ENCODE measurements around the gene S100A7A.

The S100A7A gene

DNA sequence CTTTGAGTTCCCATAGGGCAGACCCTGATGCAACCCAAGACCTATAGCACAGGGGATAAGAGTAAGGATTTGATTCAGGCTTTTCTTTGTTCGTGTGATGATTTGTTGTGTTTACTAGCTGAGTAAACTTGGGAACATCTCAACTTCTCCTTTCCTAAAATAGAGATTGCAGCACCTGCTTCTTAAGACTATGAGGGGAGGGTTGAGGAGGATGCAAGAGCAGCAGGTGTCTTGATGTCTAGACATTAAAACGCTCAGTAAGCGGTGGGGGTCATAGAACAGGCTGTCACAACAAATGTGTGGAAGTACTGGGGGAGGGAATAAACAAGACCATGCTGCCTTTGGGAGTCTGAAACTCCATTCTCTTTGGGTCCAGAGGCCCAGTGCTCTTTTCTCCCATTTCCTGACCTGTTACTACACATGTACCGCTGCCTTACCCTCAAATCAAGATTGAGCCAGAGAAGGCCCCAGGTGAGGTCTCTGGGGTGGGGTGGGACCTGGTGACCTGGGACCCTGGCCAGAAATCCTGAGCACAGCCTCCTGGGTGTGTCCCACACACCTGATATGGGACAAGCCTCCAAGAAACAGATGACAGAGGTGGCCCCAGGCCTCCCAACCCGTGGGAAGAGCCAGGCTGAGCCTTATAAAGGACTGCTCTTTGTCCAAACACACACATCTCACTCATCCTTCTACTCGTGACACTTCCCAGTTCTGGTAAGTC is at the start of gene S100A7A:
Gene S100A7A, plus strand, starts transcription at position 671 of the 721 bp plus-strand sequence. CDS start 1,563 bp downstream, outside the sequence.
- in situ Hi-C loops (cut with HindIII; ENCODE audit: low sequenced_read_pairs): no loop called here

DNA sequence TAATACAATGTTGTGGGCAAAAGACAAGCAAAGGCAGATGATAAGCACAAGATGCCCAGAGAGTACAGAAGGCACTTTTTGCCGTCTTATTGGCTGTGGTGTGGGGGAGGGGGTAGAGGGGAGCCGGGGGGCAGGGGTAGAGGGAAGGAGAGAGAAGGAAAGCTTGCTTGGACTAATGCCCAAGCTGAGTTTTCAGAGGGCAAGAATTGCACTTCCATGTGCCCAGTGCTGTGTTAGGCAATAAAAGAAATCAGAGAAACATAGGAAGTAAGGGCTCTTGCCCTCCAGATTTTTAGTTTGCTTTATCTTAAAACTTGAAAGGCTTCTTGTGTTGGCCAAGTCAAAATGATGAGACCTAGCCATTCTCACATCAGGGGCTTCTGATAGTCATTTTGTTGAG is 49.2 kb upstream of the S100A7A start:
- in situ Hi-C loops (cut with HindIII; ENCODE audit: low sequenced_read_pairs): loop anchor here (25.0 kb wide), 1 partner anchor 395 kb away; no protein-coding TSS in a partner anchor

DNA sequence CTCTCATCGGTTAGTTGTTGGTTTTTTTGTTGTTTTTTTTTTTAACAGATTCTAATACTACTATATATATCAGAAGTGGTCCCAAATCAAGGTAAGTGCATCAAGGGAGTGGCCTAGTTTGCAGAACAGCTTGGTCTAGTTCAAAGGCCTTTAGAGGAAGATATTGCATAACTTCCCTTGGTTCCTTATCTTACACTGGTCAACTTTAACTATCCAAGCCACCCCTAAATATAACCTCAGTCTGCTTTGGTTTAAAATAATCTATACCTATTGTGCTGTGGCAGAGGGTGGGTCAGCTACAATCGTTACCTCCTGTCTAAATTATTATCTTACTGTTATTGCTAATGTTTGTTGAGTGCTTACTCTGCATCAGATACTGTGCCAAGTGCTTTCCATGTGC is 47.8 kb upstream of the S100A7A start:
- in situ Hi-C loops (cut with HindIII; ENCODE audit: low sequenced_read_pairs): loop anchor here (25.0 kb wide), 1 partner anchor 394 kb away; no protein-coding TSS in a partner anchor

DNA sequence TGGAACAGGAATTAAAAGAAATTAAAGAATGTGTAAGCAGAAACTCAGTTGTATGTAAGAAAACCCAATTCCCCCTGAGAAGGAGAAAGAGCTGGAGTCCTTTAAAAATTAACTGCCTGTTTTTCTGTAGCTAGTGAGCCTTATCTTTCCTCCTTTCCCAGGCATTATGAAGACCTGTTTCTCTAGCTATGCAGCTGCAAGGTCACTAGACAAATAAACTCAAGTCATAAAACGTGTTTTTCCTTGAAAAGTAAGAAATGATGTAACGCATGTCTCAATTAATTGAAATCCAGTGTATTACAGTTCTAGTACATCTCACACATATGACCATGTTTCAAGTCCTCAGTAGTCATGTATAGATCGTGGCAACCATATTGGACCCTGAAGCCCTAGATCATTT is 46.2 kb upstream of the S100A7A start:
- in situ Hi-C loops (cut with HindIII; ENCODE audit: low sequenced_read_pairs): loop anchor here (25.0 kb wide), 1 partner anchor 392 kb away; no protein-coding TSS in a partner anchor

DNA sequence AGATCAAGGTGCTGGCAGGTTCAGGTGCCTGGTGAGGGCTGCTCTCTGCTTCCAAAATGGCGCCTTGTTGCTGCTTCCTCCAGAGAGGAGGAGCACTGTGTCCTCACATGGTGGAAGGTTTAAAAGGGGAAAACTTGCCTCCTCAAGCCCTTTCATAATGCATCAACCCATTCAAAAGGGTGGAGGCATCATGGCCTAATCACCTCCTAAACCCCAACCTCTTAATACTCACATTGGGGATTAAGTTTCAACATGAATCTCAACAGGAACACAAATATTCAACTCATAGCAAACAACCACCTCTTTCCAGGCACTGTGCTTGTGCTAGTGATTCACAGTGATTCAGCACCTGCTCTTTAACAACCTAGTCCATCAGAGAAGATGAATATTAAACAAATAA is 45.1 kb upstream of the S100A7A start:
- in situ Hi-C loops (cut with HindIII; ENCODE audit: low sequenced_read_pairs): loop anchor here (25.0 kb wide), 1 partner anchor 391 kb away; no protein-coding TSS in a partner anchor

DNA sequence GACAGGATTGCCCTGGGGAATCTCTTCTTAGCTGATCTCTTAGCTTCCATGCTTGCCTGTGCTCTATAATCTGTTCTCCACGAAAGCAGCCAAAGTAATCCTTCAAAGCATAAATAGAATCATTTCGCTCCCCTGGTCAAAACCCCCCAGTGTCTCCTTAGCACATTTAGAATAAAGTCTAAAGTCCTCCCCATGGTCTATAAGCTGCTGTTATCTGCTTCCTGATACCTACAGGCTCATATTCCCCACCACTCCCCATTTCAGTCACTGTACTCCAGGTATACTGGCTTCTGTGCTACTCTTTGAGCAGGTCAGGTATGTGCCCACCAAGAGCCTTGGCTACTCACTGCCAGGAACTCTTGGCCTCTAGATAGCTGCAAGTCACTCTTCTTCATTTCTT is 43.7 kb upstream of the S100A7A start:
- in situ Hi-C loops (cut with HindIII; ENCODE audit: low sequenced_read_pairs): loop anchor here (25.0 kb wide), 1 partner anchor 390 kb away; no protein-coding TSS in a partner anchor

DNA sequence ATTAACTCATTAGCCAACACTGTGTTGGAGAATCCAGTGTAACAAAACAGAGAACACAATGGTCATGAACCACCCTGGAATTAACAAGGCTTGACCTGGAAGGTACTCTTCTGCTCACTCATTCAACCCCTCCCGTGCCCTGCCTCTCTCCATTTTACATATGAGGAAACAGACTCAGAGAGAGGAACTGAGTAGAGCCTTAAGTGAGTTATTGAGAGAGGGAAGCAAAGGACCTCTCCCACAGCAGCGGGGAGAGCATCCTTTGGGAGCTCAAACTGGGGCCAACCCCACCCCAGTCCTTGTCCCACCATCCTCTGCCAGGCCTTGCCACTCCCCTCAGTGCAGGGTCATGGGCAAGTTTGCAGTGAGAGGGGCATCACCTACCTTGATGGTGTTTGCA is 42.2 kb upstream of the S100A7A start:
- in situ Hi-C loops (cut with HindIII; ENCODE audit: low sequenced_read_pairs): loop anchor here (25.0 kb wide), 1 partner anchor 388 kb away; no protein-coding TSS in a partner anchor

DNA sequence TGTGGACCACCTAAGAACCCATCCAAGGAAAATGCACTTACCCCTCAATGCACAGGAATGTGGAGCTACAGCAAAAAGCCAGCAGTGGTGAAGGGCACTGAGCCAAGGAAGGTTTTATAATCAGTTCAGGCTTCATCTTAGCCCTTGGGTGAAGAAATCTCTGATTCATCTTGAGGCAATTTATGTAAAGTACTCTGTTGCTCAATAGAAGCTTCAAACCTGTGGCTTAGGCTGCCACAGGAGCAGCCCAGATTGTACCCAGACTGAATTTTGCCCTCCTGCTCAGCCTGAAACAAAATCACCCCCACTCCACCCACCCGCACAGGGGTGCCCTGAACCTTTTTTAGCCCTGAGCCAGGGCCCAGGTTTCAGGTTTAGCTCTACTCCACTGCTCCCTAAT is 40.8 kb upstream of the S100A7A start, which contains the start of gene S100A12:
Gene S100A12, minus strand, starts transcription at position 111 of the 400 bp plus-strand sequence. CDS start 1,029 bp downstream, outside the sequence.
- in situ Hi-C loops (cut with HindIII; ENCODE audit: low sequenced_read_pairs): loop anchor here (5.0 kb wide), 1 partner anchor 92 kb away; no protein-coding TSS in a partner anchor

DNA sequence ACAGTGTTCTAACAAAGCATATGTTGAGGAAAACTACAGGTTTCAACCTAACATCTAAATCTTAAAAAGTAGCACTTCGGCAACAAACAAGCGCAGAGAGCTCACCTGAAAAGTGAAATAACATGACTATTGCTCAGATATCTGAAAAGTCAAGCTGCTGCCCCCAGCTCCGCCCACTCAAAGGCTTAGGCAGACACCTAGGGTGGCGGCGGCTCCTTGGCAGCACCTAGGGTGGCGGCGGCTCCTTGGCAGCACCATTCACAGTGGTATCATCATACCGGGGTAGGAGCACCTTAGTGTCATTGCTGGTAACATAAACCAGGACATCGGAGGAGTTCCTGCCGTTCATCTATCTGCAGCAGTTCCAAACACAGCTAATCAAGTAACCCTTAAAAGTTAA is 36.7 kb upstream of the S100A7A start:
- in situ Hi-C loops (cut with HindIII; ENCODE audit: low sequenced_read_pairs): loop anchor here (5.0 kb wide), 1 partner anchor 88 kb away; no protein-coding TSS in a partner anchor

DNA sequence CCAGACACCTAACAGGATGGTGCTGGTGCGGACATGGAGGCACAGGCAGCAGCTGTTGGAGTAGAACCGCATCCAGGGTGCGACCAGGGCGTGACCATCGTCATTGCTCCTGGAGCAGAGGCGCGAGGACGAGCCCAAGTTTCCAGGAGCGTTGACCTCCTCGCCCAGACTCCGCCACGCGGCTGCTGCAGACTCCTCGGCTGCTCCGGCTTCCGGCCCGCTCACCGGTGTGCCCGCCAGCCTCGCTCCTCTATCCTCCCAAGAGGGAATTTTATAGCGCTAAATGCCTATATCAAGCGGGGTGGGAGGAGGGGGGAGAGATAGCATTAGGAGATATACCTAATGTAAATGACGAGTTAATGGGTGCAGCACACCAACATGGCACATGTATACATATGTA is 35.6 kb upstream of the S100A7A start:
- in situ Hi-C loops (cut with HindIII; ENCODE audit: low sequenced_read_pairs): no loop called here

DNA sequence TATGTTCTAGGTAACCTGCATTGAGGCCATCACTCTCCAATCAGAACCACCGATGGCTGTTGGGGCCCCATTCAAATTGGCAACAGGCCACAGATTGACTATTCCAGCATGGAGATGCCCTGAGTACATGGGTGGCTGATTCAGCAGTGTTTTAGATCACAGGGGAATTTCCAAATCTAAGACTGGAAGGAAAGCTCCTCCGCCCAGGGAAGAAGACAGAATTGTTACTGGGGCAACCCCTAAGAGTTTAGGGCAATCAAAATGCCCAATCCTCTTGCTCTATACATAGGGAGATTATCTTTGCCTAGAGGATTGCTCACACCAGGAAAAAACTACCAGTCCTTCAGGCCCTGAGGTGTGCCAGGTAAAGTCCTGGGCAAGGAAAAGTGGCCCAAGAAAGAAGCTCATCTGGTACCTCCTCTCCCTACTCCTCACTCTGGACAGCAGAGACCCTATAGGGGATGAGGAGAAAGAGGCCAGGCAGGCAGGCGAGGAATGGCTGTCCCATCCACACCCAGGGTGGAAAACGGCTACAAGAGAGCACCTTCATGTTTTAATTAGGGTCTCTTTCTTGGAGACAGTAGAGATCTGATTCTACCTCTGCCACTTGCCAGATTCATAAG is 31.3 kb upstream of the S100A7A start:
- in situ Hi-C loops (cut with HindIII; ENCODE audit: low sequenced_read_pairs): no loop called here

DNA sequence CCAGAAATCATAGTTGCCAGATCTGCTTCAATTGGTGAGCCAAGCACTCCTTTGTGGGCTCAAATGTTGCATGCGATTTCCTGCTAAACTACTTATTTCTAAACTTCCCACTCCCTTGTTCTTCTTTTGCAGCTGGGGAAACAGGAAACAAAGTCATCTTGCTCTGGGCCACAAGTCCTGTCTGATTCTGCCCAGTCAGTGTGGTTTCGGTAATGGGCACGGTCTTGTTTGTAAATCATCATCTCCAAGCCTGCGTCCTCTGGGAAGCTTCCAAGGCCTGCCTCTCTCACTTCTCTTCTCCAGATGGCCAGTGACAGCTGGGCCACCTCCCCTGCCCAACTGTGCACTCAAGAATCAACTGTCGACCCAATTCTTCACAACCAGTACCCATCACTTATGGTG is 29.8 kb upstream of the S100A7A start:
- in situ Hi-C loops (cut with HindIII; ENCODE audit: low sequenced_read_pairs): no loop called here

DNA sequence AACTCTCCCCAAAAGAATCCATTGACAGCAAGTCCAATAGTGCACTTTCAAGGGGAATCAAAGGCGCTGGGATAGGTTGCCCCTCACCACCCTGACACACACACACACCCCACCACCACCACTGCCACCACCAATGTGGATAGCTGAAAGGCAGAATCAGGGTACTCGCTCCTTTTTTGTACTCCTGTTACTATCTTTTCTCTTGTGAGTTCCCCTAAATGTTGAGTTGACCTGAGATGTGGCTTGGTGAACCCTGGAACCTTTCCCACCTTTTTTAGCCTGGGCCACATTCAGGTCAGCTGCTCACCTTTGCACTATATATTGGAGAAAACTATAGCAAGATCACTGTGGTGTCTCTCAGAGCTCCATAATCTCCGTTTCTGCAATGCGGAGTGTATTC is 29.3 kb upstream of the S100A7A start:
- in situ Hi-C loops (cut with HindIII; ENCODE audit: low sequenced_read_pairs): no loop called here

DNA sequence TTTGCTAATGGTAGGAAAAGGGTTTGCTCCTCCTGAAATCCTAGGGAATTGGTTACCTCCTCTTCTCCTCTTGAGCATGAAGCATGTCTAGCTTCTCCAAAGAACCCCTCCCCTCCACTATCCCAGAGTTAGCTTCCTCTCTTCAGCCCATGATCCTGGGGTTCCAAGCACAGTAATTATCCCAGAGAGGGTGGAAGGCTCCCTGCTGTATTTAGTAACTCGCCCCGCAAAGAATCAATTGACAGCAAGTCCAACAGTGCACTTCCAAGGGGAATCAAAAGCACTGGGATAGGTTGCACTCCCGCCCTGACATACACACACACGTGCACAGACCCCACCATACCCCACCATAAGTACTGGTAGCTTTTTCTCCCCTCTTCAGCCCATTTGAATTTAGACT is 28.5 kb upstream of the S100A7A start:
- in situ Hi-C loops (cut with HindIII; ENCODE audit: low sequenced_read_pairs): no loop called here

DNA sequence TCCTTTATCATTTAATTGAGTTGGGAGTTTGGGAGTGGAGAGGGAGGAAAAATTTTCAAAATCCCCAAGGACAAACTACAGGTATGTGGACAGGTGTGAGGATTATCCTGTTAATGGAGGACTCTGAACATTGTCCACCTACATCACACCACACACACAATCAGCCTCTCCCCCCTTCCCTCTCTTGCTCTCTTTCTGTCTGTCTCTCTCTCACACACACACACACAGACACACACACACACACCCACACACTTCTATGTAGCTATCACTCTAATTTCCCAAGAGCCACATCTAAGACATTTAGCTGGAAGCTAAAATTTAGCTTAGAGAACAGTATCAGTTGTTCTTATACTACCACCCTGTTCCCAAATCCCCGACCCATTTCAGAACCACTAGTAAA is 26.9 kb upstream of the S100A7A start:
- in situ Hi-C loops (cut with HindIII; ENCODE audit: low sequenced_read_pairs): no loop called here

DNA sequence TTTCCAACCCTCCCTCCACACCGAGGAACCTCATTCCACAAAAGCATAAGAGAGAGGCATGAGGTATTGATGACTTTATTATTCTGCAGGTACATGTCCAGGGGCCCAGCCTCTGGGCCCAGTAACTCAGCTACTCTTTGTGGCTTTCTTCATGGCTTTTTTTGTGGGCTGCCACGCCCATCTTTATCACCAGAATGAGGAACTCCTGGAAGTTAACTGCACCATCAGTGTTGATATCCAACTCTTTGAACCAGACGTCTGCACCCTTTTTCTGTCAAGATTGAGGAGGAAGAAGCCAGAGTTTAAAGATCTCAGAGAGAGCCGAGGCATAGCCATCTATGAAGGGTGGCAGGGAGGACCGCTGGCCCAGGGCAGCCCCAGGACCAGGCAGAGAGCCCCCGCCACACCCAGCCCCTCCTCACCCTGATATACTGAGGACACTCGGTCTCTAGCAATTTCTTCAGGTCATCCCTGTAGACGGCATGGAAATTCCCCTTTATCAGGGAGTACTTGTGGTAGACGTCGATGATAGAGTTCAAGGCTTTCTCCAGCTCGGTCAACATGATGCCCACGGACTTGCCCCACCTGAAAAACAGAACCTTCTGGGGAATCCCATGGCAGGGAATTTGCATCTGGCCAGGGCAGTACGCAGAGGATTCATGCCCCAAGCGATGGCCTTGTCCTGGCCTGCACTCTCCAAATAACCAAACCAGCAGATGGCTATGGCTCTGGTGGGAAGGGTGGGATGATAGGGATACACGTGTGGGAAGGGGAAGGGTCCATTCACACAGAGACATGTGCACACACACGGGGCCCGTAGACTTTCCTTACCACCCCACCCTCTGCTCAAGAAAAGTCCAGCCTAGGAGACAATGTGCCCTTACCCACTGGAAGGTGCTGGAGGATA is 26.1 kb upstream of the S100A7A start:
- in situ Hi-C loops (cut with HindIII; ENCODE audit: low sequenced_read_pairs): no loop called here

DNA sequence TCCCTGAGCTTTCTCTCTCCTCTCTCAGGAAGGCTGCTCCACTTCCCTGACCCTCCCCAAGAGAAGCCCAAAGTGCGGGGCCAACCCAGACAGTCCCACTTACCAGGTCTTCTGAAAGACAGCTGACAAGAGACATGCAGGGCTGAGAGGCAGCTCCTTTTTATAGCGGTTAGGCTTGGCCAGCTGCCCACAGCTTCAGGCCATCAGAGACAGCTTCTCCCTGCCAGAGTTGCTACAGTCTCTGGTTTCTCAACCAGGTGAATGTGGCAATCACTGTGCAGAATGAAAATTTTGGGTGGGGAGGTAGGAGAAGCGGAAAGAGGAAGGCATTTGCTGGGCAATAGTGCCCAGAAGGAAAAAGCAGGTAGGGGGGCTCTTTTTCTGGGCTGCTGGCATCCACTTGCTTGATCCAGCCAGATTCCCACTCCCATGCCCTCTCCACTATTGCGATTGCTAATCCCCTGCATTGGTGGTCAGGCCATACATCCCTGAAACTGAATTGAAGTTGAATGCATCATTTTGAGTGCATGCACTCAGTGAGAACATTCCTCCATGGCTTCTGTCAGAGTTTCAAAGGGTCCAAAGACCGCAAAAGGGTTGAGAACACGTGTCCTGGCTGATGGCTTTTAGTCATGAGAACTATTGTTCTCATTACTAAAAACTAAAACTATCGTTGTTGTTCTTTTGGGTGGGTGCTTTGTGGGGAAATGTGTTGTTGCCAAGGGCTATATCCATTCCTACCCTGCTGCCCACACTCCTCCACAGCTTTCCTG is 25.2 kb upstream of the S100A7A start, which contains the start of gene S100A8:
Gene S100A8, minus strand, starts transcription at position 136 of the 773 bp plus-strand sequence. CDS start 538 bp downstream, outside the sequence.
- in situ Hi-C loops (cut with HindIII; ENCODE audit: low sequenced_read_pairs): no loop called here

DNA sequence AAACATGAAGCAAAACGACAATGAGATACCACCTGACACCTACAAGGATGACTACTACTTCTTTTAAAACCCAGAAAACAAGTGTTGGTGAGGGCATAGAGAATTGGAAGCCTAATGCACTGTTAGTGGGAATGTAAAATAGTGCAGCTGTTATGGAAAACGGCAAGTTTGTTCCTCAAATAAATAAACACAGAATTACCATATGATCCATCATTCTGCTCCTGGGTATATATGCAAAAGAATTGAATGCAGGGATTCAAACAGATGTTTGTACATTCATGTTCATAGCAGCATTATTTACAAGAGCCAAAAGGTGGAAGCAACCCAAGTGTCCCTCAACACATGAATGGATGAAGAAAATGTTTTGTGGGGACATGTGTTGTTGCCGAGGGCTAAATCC is 24.1 kb upstream of the S100A7A start:
- in situ Hi-C loops (cut with HindIII; ENCODE audit: low sequenced_read_pairs): no loop called here

DNA sequence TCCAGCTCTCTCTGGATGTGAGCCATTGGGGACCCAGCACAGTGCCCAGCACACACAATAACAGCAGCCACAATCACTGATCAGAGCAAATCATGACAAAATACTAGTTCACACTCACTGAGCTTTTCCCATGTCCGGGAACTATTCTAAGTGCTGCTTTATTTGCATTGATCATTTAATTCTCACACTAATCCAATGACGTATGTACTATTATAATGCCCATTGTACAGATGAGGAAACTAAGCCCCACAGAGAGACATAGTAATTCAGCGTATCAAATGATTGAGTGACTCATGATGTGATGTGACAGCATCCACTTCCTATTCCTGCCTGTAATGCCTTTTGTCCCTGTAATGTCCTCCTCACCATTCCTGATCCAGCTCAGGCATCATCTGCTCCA is 23.5 kb upstream of the S100A7A start:
- in situ Hi-C loops (cut with HindIII; ENCODE audit: low sequenced_read_pairs): no loop called here

DNA sequence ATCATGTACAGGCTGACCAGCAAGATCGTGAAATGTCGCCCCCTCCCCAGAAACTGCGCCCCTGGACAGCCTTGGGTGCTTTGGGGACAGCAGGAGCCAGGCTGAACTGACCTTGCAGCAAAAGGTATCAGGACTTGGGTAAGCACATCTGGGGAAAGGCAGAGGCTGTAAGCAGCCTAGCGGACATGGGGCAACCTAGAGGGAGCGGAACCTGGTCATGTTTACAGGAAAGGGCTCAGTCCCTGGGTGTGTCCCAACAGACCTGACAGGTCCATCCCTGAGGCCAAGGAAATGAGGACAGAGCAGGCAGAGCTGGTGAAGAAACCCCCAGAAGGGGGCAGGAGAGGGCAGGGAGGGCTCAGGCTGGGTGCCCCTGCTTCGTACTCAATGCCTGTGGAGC is 22.4 kb upstream of the S100A7A start:
- in situ Hi-C loops (cut with HindIII; ENCODE audit: low sequenced_read_pairs): no loop called here

Measured in endothelial cell of hepatic sinusoid (primary cell).